ENCODE data around the gene TCTN1.
"Not testable (repeated sequence)": the region's sequence is repeated elsewhere in the genome, so short reads cannot be mapped to it uniquely, and the experiment has no call there.

The TCTN1 gene

DNA sequence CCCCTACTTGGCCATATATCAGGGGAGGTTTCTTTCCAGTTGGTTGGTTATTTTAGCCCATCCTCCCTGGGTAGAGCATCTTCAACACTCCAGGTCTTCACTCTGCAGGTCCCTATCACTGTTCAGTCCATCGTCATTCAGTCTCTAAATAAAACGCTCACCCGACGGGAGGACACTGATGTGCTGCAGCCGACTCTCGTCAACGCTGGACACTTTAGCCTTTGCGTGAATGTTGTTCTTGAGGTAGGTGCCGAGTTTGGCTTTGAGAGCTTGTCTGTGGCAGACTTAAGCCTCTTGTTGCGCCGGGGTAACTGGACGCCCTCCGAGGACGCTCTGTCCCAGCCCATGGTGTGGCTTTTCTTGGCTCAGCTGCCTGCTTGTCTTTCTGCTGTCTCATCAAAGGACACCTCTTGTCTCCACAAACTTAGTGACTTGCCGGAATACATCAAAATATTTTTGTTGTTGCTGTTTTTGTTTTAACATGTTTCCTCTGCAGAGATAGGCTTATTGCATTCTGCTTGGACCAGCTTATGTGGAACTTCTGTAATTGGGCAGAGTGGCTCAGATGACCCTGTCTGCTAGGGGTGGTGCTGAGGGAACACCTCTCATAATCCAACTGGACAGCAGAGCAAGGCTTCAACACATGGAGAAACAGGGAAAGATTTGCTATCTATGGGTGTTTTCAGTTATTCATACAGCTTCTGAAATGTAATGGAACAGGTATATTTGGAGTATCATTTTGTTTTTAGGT is 26.5 kb downstream of the TCTN1 start:
- DNase-seq: no peak

DNA sequence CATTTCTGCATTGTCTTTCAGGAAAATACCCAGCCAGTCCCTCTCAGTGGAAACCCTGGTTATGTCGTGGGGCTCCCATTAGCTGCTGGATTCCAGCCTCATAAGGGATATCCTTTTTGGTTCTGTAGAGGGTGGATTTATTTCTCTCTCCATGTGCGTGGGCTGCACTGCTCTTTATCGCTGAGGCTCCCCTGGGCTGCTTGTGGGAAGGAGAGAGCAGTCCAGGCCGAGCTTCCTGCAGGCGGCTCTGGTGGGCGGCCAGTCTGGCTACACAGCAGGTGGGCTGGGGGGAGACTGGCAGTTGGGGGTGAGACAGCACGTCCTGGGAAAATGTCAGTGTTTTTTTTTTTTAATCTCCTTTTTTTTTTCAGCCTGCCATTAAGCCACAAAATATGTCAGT is 27.6 kb downstream of the TCTN1 start:
- no peak for DNase-seq

GRCh38 chr12:110647631-110648040 is 33.7 kb downstream of the TCTN1 start:
- no peak for DNase-seq

DNA sequence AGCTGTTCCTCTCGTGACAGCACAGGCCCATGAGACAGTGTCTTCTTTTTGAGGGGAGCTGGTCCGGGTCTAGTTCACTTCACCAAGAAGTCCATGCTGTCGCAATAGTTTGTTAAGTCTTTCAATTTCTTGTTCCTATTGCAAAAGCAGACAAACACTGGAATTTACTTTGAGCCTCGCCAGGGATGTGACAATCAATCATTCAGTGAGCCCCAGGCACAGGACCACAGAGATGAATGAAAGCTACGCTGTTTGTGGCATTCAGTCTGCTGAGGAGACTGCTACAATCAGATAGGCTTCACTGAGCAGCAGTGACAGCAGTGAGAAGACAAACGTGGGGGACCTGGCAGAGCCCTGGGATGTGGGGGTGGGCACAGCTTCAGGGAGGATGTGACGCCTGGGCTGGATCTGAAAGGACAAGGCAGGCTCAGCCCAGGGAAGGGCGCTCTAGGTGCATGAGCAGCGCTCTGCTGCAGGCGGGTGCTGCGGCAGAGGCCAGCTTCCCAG is 35.5 kb downstream of the TCTN1 start:
- no peak for DNase-seq

GRCh38 chr12:110654238-110654637 is 40.3 kb downstream of the TCTN1 start:
- not testable (repeated sequence) for DNase-seq

GRCh38 chr12:110656071-110656655 is 42.2 kb downstream of the TCTN1 start:
- no peak for DNase-seq

DNA sequence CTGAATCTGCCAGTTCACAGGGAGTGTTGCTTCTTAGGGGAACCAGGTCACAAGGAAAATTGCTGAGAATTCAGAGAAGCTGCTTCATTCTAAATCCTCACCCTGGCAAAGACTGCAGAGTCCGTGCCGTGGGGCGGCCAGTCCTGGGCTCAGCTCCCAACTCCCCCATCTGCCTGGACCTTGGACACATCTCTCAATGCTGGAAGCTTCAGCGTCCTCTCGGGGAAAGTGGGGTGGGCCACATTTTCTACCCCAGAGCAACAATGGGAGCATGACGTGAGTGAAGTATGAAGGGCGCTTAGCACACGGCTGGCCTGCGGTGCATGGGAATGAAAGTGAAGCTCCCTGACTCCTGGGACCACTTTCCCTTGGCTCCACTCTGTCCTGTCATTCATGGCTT is 43.8 kb downstream of the TCTN1 start:
- no peak for DNase-seq

DNA sequence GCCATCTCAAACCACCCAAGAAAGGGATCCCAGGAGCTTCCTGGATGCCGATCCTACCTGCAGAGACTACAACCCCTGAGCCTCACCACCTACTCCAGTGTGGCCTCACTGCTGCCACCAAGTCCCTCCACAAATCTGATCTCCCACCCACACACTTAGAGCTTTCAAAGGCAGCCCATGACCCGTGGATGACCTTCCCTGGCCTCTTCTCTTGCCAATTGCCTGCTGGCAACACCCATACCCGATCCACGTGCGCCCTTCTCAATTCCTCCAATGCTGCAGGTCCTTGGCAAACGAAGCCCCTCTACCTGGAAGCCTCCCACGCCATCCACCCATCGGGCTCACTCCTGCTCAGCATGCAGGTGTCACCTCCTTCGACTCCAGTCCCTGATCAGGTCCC is 44.3 kb downstream of the TCTN1 start:
- DNase-seq: no peak

GRCh38 chr12:110658878-110659277 is 44.9 kb downstream of the TCTN1 start:
- no peak for DNase-seq

GRCh38 chr12:110661337-110661972 is 47.5 kb downstream of the TCTN1 start:
- DNase-seq: no peak

- DNase-seq: no peak
Measured at GRCh38 chr12:110666892-110667291, 53.0 kb downstream of the TCTN1 start.

DNA sequence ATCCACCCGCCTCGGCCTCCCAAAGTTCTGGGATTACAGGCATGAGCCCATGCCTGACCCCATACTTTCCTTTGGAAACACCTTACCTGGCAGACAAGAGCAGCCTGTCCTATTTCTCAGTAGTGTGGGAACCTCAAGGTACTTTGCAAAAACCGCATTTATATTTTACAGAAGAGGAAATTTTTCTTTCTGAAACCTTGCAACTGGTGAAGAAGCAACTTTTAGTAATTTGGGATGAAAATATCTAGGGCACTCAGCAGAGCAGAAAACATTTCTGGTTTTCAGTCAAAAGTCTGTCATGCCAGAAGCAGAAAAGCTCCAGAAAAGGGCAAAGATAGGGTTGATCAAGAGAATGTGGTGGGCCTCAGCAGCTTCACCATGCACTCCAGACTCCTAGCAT is 53.7 kb downstream of the TCTN1 start:
- DNase-seq: no peak

DNA sequence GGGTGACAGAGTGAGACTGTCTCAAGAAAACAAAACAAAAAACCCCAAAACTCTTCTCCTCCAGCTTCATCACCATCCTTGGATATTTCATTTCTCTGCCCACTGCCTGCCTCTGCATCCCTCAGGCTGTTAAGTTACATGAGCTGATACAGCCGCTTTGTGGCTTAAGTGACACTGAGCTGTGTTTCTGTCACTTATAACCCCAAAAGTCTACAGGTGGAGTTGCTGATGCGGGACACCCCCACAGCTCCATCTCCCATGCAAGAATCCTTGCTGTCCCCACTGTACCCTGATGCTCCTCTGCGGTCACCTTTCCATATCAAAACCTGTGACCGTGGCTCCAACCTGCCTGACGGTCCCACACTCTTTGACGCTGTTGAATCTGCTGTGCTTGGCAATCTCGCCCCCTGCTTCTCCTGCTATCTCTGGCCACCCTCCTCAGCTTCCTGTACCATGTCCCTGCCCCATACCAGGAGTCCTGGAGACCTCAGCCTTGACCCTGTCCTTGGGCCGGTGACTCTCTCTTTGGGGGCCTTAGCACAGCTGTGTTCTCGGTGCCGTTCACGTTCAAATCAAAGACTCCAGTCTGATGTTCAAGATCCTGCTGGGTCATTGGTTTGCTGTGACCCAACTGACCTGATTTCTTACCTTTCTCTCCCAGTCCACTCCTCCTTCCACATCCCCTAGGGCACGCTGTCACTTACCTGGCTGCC is 54.7 kb downstream of the TCTN1 start:
- no peak for DNase-seq

DNA sequence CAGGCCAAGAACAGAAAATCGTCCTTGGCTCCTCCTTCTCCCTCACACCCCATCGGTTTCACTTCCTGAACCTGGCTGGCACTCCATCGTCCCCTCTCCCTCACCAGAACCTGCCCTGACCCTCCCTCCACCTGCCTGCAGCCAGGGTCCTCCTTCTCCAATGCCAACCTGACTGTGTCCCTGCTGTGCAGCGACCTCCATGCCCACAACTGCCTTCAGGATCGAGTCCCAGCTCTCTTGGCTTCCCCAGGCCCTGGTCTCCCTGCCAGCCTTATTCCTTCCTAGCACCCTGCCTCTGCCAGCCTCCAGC is 55.2 kb downstream of the TCTN1 start:
- no peak for DNase-seq

DNA sequence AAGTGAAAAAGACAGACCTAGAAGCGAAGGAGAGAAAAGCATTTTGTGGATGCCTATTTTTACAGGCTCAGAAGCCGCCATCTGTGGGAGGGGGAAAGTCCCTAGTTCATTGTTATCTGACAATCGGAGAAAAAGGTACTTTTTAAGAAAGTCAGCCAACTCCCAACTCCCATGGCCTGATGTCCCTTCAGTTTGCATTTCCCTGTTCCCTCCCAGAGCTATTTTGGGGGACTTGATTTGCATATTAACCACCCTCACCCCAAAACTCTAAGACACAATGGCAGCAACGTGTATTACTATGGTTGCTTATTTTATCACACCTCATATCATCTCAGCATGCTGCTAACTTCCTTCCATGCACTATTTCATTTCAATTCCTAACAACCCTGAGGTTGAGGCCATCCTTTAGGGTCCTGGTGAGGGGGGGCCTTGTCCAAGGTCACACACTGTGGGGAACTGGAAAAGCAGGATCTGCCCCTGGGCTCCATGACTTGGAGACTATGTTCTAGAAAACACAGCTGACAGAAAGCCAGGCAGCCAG is 56.3 kb downstream of the TCTN1 start:
- DNase-seq: no peak

DNA sequence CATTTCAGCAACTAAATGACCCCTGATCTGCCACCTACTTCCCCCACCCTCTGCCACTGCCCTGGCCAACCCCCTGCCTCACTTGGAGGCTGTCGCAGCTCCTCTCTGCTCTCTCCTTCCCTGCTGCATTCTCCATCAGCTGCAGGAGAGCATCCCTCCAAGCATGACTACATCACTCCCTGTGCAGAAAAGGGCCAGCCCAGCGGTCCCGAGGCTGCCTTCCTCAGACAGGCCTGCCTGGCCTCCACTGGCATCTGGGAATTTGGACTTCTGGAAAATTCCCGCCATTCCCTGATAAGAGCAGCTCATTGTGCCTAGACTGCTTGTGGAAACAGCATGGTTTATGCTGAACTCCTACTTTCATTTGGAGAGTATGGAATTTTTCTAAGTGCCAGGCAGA is 62.2 kb downstream of the TCTN1 start:
- no peak for DNase-seq

DNA sequence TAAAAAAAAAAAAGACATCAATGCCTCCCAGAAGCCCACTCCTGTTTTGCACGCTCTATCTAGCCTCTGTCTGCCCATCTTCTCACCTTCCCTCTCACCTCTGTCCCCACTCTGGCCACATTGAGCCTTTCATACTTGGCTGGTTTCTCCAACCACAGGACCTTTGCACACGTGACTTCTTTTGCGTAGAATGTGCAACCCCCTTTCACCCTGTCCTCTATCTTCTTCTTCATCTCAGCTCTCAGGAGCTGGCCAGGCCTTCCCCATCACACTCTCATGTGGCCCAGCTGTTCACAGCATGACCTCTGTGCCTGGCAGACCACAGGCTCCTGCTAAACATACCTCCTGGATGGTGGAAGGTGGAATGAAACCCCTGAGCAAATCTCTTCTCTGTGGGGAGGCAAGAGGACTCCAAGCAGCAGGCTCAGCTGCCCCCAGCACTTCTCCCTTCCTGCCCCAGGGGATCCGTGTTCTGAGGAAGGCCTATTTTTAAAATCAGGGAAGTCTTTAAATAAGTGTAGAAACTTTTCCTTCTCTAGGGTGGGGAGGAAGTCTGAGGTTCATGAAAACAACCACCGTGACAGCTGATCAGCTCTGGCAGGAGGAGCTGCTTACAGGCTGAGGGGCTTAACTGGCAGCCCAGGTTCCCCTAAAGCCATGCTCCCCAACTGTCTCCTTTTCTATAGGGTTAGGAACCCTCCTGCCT is 63.4 kb downstream of the TCTN1 start:
- no peak for DNase-seq

- DNase-seq: no peak
Measured at GRCh38 chr12:110677982-110678381, 64.1 kb downstream of the TCTN1 start.

DNA sequence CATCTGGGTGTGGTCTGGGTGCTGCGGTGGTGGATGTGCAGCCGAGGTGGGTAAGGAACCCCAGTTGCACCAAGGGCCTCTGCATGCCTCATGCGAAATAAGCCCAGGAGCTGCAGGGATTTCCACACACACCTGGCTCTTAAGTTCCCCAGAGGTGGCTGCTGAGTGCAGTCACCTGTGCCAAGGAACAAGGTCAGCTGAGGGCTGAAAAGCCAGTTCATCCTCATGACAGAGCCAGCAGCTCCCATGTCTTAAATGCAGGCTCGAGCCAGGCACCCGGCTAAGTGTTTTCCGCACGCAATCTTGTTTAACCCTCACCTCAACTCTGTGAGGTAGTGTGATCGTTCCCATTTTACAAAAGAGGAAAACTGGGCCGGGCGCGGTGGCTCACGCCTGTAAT is 65.3 kb downstream of the TCTN1 start:
- no peak for DNase-seq

DNA sequence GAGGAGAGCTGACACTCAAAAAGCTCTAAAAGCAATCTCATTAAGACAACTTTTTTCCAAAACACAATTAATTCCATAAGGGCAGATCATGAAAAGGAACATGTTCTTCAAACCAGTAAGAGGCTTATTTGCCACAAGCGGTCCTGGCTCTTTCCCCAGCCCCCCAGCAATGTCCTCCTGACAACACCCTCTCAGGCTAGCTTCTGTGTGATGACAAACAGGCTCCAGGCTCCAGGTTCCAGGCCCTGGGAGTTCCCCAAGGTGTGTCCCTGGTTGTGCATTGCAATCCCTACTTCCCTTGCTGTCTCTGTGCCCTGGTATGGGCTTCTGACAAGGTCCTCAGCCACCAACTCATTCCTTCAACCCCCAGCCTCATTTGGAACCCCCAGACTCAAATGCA is 66.1 kb downstream of the TCTN1 start:
- DNase-seq: no peak

GRCh38 chr12:110683888-110684287 is 70.0 kb downstream of the TCTN1 start:
- DNase-seq: no peak

DNA sequence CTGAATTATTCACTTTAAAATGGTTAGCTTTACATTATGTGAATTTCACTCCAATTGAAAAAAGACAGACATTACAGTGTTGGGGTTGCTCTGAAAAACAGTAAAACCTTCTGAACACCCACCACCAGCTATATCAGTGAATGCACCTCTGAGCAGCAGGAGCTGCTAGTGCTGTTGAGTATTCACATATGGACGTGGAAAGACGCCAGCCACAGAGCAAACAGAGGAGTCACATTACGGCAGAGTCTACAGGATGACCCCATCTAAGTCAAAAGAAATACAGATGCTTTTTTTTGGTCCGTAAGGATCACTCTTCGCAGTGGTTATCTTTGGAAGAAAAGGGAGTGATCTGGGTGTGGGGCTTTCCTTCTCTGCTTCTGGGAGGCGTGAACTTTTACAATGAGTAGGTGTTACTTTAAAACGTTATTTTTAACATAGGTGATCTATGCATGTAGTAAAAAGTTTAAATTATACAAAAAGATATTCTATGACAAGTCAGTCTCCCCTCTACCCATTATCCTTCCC is 70.4 kb downstream of the TCTN1 start:
- DNase-seq: peak in 1 of 2 experiments; percentile 26

Measured in NCI-H446 (cell line).